Astrocyte (in vitro differentiated cells and primary cell): ENCODE data around the gene EGFL7. TPM values are rescaled to one million over a fixed set of nuclear protein-coding genes. Genes with fewer than 3 reads are reported as not detected.

Experiments
- DNase-seq: peaks from one replicate; pipeline ENCODE4 v3.0.0-alpha.2; 2010; ENCODE audit warnings: low read depth
- FAIRE-seq: peaks from 2 replicates; lab custom pipeline; 2011; peaks lifted over from hg19 to GRCh38; lab: Jason Lieb, UNC
- H2AFZ ChIP-seq: 2 replicates; pipeline ENCODE4 v1.6.0; 2012; ENCODE audit warnings: low read depth, low read length, inconsistent platforms
- H3K27ac ChIP-seq: 2 replicates; pipeline ENCODE4 v1.5.1; 2011; ENCODE audit warnings: low read depth, low read length, inconsistent platforms
- H3K27me3 ChIP-seq: 2 replicates; pipeline ENCODE4 v1.6.0; 2011; ENCODE audit warnings: low read length, inconsistent platforms; ENCODE audit not compliant: insufficient read depth
- H3K36me3 ChIP-seq: 2 replicates; pipeline ENCODE4 v1.5.1; 2011; ENCODE audit warnings: low read length, inconsistent platforms; ENCODE audit not compliant: insufficient read depth
- H3K4me1 ChIP-seq: 2 replicates; pipeline ENCODE4 v1.5.1; 2011; ENCODE audit warnings: low read length, inconsistent platforms; ENCODE audit not compliant: insufficient read depth
- H3K4me2 ChIP-seq: 2 replicates; pipeline ENCODE4 v1.6.0; 2012; ENCODE audit warnings: low read length, inconsistent platforms
- H3K4me3 ChIP-seq: 2 replicates; pipeline ENCODE4 v1.5.1; 2011; ENCODE audit warnings: low read depth, mild to moderate bottlenecking, low read length, inconsistent platforms; ENCODE audit not compliant: insufficient read depth
- H3K79me2 ChIP-seq: 2 replicates; pipeline ENCODE4 v1.6.0; 2012; ENCODE audit warnings: mild to moderate bottlenecking, low read length, inconsistent platforms; ENCODE audit not compliant: insufficient read depth
- H3K9ac ChIP-seq: 2 replicates; pipeline ENCODE4 v1.6.0; 2012; ENCODE audit warnings: mild to moderate bottlenecking, low read length, inconsistent platforms
- H3K9me3 ChIP-seq: 2 replicates; pipeline ENCODE4 v1.5.1; 2012; ENCODE audit warnings: low read depth, mild to moderate bottlenecking, low read length, inconsistent platforms; ENCODE audit not compliant: insufficient read depth
- H4K20me1 ChIP-seq: 2 replicates; pipeline ENCODE4 v1.6.0; 2012; ENCODE audit warnings: low read length, inconsistent platforms; ENCODE audit not compliant: insufficient read depth
- H3K27ac Mint-ChIP-seq: one replicate; pipeline ENCODE4 v1.8.0; 2021; ENCODE audit warnings: mild to moderate bottlenecking, mixed read lengths; ENCODE audit not compliant: unreplicated experiment
- H3K27me3 Mint-ChIP-seq: one replicate; pipeline ENCODE4 v1.8.0; 2021; ENCODE audit warnings: low read depth, mixed read lengths; ENCODE audit not compliant: unreplicated experiment
- H3K36me3 Mint-ChIP-seq: one replicate; pipeline ENCODE4 v1.8.0; 2021; ENCODE audit warnings: low read depth, mixed read lengths; ENCODE audit not compliant: unreplicated experiment
- H3K4me1 Mint-ChIP-seq: one replicate; pipeline ENCODE4 v1.8.0; 2021; ENCODE audit warnings: low read depth, mixed read lengths; ENCODE audit not compliant: unreplicated experiment
- H3K4me3 Mint-ChIP-seq: one replicate; pipeline ENCODE4 v1.8.0; 2021; ENCODE audit warnings: mild to moderate bottlenecking, moderate library complexity, mixed read lengths; ENCODE audit not compliant: unreplicated experiment
- H3K9me3 Mint-ChIP-seq: one replicate; pipeline ENCODE4 v1.8.0; 2021; ENCODE audit warnings: mild to moderate bottlenecking, mixed read lengths; ENCODE audit not compliant: unreplicated experiment
- EZH2 ChIP-seq: IDR thresholded peaks from 2 replicates; pipeline ENCODE4 v1.6.1; 2012; ENCODE audit warnings: mild to moderate bottlenecking, low read length, inconsistent platforms; ENCODE audit not compliant: insufficient read depth
- total RNA-seq: library from RNA; stranded (reverse); gene quantifications from 2 replicates; pipeline ENCODE4 v1.2.1, GENCODE V29; 2021
- TF ChIP-seq, protein P1 (sequence below): IDR thresholded peaks from 2 replicates; pipeline ENCODE4 v1.5.1; 2011; ENCODE audit warnings: low read depth, mild to moderate bottlenecking, inconsistent platforms, low read length, moderate library complexity; ENCODE audit not compliant: insufficient read depth

The EGFL7 gene
- total RNA-seq, 1 donor from 2014 or later: 12.3 TPM

DNA sequence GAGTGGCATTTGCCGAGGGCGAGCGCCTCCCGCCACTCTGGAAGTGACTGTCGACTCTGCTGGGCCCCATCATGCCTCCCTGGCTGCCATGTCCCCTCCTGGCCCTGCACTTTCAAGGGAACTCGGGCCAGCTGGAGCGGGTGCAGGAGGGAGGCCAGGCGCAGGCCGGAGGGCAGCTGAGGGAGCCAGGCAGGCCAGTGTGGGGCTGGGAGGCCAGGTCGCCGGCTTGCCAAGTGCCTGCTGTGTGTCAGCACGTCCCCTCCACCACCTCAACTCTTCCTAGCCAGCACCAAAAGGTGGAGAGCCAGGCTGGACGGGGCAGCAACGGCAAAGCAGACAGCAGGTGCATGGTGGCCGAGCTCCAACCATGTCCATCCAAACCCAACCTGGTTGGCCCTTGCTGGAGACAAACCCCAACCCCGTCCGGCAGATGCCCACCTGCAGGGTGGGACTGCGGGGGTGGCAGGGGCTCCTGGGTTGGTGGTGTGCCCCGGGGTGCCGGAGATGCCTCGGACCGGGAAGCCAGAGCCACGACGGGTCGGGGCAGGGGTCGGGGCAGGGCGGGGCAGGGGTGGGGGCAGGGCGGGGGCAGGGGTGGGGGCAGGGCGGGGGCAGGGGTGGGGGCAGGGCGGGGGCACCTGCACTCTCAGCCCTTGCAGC is 36.5 kb upstream of the EGFL7 start:
- DNase-seq (no peak), FAIRE-seq (no peak)
- no peak overlapping the region for H3K4me3 ChIP-seq
- TF ChIP-seq EZH2: no peak
- TF ChIP-seq, protein P1, sequence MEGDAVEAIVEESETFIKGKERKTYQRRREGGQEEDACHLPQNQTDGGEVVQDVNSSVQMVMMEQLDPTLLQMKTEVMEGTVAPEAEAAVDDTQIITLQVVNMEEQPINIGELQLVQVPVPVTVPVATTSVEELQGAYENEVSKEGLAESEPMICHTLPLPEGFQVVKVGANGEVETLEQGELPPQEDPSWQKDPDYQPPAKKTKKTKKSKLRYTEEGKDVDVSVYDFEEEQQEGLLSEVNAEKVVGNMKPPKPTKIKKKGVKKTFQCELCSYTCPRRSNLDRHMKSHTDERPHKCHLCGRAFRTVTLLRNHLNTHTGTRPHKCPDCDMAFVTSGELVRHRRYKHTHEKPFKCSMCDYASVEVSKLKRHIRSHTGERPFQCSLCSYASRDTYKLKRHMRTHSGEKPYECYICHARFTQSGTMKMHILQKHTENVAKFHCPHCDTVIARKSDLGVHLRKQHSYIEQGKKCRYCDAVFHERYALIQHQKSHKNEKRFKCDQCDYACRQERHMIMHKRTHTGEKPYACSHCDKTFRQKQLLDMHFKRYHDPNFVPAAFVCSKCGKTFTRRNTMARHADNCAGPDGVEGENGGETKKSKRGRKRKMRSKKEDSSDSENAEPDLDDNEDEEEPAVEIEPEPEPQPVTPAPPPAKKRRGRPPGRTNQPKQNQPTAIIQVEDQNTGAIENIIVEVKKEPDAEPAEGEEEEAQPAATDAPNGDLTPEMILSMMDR: no peak
- H3K9me3 ChIP-seq: no peaks in the 10 kb centered on the region
- H3K4me2 ChIP-seq: no peak overlapping the region
- H3K4me1 ChIP-seq: peaks cover 7% of the 10 kb centered on the region
- no peak overlapping the region for H3K27ac Mint-ChIP-seq
- no peak overlapping the region for H3K27ac ChIP-seq
- H4K20me1 ChIP-seq: peaks cover 7% of the 10 kb centered on the region
- no peaks in the 10 kb centered on the region for H3K9me3 Mint-ChIP-seq
- no peak overlapping the region for H2AFZ ChIP-seq
- peaks cover 8% of the 10 kb centered on the region for H3K27me3 Mint-ChIP-seq
- no peak overlapping the region for H3K9ac ChIP-seq
- peaks cover 4% of the 10 kb centered on the region for H3K4me1 Mint-ChIP-seq
- H3K4me3 Mint-ChIP-seq: no peak overlapping the region
- H3K36me3 ChIP-seq: no peaks in the 10 kb centered on the region
- H3K36me3 Mint-ChIP-seq: no peaks in the 10 kb centered on the region
- H3K27me3 ChIP-seq: no peaks in the 10 kb centered on the region
- H3K79me2 ChIP-seq: no peaks in the 10 kb centered on the region

DNA sequence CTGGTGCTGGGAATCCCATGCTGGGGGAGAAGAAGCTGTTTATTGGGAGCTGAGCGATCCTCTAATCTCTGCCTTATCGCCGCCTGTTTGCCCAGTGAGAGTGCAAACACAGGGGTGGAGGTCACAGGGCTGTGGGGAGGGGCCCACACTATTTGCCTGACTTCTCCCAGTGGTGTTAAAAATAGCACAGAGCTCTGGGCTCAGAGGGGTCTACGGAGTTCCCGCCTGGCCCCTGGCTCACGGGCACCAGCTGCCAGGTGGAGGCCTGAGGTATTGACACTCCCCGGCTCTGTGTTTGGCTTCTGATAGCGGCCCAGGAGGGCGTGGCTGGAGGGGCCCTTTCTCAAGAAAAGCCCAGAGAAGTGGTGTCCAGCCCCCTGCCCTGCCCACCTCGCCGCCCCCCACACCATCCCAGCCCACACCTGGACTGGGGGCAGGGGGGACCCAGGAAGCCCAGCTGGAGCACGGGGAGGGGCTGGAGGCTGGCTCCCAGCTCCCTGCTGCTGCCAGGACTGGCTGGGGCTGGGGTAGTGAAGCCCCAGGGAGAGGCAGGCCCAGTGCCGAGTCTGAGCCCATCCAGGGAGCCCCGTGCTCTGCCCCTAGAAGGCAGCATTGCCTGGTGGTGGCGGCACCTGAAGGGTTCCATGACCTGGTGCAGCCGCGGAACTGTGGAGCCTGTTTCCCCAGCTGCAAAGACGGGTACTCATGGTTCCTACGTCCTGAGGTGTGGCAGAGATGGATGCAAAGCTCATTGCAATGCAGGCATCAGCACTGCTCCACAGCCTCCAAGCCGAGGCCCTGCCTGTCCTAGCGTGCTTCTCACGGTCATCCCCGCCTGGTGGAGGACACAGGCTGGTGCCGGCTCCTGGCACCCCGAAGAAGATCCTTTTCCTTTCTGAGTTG is 35.7 kb upstream of the EGFL7 start:
- no peak for FAIRE-seq
- Histone ChIP-seq H3K9me3 (no peaks in the 10 kb centered on the region), H3K27me3 (no peaks in the 10 kb centered on the region), H3K27ac (no peak overlapping the region), H3K4me3 (no peak overlapping the region), H3K4me2 (no peak overlapping the region), H3K4me1 (peaks cover 7% of the 10 kb centered on the region), H3K36me3 (no peaks in the 10 kb centered on the region), H4K20me1 (peaks cover 8% of the 10 kb centered on the region), H3K9ac (no peak overlapping the region), H3K79me2 (no peaks in the 10 kb centered on the region), H2AFZ (no peak overlapping the region)
- no peaks in the 10 kb centered on the region for H3K9me3 Mint-ChIP-seq
- no peak overlapping the region for H3K27ac Mint-ChIP-seq
- H3K4me3 Mint-ChIP-seq: no peak overlapping the region
- peaks cover 8% of the 10 kb centered on the region for H3K27me3 Mint-ChIP-seq
- no peaks in the 10 kb centered on the region for H3K36me3 Mint-ChIP-seq
- DNase-seq: no peak
- peaks cover 4% of the 10 kb centered on the region for H3K4me1 Mint-ChIP-seq
- no peak for TF ChIP-seq EZH2
- TF ChIP-seq, protein P1: no peak
